Activated CD4-positive, alpha-beta T cell treated with anti-CD3 and anti-CD28 coated beads, Interleukin-2, Interleukin-4, amounts not matched to agents 100 ng/mL and 50 ng/mL, durations not matched to agents 16 hours and 8 hours (primary cell): ENCODE results near the gene DLGAP1.

Experiments
- DNase-seq: peaks from one replicate; pipeline ENCODE4 v3.0.0-alpha.2; 2020; ENCODE audit warnings: low spot score

Gene DLGAP1

DNA sequence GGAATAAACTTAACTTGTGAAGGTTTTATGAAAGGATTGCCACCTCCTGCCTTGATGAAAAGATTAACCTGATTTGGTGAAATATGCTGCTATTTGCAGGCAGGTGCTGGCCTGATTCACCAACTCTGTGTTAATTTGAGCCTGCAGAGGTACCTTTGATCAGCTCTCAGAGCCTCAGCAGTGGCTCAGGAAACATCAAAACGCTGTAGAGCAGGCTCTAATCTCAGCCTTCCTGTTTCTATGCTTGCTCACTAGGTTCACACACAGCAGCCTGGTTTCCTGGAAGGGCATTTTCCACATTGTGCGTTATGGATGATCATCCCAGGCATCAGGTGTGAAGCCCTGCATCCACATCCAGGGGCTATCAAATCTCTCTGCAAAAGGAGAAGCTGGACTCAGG is 988.2 kb downstream of the DLGAP1 start:
- DNase-seq: no peak

GRCh38 chr18:3466045-3466444 is 989.1 kb downstream of the DLGAP1 start:
- no peak for DNase-seq

- no peak for DNase-seq
Observed at GRCh38 chr18:3463051-3463450, 992.1 kb downstream of the DLGAP1 start.

DNA sequence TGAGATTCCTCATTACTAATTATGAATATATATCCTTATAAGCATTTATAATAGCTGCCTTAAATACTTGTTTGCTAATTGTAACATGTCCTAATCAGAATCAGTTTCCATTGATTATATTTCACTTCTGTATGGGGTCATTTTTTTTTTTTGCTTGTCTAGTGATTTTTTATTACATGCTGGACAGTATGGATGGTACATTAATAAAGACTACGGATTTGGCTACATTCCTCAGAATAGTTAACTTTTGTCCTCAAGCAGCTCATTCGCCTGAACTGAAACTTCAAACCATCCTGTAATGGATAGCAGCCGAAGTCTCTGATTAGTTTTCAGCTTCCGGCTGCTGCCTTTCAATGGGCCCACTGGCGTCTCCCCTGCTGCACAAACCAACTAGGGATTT is 993.4 kb downstream of the DLGAP1 start:
- no peak for DNase-seq

DNA sequence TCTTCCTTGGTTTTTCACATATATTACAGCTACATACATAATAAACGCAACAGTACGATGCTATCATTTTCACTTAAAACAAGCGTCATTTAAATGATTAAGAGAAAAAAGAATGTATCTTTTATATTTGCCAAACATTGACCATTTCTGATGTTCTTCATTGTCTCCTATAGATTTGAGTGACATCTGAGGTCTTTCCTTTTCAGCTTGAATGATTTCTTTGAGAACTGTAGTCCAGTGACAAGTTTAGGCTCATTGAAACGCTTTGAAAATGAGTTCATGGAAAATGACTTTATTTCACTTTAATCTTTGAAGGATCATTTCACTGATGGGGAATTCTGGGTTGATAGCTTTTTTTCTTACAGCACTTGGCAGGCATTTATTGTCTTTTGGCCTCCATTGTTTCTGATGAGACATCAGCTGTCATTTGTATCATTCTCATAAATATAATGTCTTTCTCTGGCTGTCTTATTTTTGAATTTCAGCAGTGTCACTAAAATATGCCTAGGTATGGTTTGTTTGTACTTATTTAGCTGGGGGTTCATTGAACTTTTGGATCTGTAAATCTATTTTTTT is 994.2 kb downstream of the DLGAP1 start:
- DNase-seq: no peak

DNA sequence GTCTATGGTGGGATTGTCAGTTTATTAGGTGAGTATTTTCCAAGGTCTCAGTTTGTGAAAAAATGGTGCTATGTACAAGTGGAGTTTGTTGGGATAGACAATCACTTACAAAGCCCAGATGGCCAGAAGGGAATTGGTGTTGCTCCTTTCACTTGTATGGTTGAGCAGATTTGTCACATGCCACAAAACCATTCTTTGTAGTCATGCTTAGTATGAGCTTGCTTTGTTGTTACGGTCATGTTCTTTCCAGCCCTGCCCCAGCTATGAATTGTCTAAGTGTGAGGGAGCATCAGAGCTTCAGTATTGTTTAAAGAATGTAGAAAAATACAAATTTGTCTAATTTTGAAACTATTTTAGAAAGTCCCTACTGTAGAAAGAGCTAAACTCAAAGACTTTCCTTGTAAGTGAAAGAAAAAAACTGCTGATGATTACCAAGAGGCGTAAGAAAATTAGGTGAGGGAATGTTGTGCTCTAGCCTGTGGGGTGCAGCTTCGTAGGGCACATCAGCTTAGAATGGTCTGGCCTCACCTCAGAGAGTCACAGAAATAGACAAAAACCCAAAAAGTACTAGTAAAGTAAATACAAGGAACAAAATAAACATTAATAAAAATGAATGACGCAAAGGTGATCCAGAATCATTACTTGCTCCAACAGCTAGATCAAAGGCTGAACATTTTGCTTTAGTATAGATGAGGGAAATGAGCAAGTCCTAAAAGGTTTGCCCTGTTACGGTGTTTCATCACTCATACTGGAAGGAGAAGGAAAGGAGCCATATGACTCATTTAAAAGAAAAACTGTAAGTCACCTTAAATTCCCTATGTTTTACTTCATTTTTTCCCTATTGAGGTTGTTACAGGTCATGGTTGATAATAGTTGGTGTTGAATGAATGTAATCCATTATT is 995.9 kb downstream of the DLGAP1 start:
- DNase-seq: no peak

DNA sequence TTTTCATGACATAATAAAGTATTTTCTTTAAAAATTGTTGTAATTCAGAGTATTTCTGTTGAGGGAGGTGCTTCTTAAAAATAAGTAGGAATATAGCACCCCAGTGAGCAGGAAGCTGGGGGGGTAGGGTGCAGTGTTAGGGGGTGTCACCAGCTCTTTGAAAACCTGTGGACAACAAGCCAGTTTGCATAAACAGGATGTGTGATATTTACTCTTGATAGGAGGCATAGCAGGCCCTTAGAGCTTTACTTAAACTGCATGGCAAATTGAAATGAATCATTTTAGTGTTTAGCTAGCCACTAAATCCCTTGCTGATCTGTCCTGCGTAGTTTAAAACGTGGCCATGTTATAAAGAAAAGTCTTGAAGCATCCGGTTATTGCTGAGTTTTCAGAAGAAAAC is 996.7 kb downstream of the DLGAP1 start:
- DNase-seq: no peak

- DNase-seq: no peak
Observed at GRCh38 chr18:3457261-3457724, 997.8 kb downstream of the DLGAP1 start.

- no peak for DNase-seq
Observed at GRCh38 chr18:3456686-3457069, 998.4 kb downstream of the DLGAP1 start.

DNA sequence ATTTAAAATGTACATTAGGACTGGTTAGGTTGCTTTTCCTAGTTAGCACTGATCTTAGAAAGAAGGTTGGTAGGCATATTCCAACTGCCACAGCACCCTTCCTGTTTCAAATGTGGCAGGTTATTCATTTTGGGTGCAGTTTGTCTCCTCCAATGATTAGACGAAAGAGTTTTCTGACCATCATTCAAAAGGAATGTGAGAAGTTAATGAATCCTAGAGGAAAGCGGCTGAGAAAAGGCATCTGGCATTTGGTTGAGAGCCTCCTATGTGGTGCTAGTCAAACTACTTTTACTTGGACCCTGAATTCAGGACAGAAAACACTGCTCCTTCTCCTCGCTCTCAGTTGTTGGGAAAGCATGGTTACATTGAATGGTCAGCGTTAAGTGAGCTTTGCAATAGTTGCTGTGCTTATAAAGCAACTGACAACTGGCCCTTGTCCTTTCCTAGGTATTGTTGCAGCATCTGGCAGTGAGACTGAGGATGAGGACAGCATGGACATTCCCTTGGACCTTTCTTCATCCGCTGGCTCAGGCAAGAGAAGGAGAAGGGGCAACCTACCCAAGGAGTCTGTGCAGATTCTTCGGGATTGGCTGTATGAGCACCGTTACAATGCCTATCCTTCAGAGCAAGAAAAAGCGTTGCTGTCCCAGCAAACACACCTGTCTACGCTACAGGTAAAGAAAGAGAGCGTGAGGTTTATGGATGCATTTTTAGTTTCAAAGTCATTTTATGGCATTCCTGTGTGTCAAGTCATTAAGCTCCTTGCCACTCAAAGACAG is 999.0 kb downstream of the DLGAP1 start:
- DNase-seq: no peak

GRCh38 chr18:3455090-3455635 is 999.9 kb downstream of the DLGAP1 start:
- no peak for DNase-seq

GRCh38 chr18:3454365-3455089 is 1000.6 kb downstream of the DLGAP1 start:
- no peak for DNase-seq

DNA sequence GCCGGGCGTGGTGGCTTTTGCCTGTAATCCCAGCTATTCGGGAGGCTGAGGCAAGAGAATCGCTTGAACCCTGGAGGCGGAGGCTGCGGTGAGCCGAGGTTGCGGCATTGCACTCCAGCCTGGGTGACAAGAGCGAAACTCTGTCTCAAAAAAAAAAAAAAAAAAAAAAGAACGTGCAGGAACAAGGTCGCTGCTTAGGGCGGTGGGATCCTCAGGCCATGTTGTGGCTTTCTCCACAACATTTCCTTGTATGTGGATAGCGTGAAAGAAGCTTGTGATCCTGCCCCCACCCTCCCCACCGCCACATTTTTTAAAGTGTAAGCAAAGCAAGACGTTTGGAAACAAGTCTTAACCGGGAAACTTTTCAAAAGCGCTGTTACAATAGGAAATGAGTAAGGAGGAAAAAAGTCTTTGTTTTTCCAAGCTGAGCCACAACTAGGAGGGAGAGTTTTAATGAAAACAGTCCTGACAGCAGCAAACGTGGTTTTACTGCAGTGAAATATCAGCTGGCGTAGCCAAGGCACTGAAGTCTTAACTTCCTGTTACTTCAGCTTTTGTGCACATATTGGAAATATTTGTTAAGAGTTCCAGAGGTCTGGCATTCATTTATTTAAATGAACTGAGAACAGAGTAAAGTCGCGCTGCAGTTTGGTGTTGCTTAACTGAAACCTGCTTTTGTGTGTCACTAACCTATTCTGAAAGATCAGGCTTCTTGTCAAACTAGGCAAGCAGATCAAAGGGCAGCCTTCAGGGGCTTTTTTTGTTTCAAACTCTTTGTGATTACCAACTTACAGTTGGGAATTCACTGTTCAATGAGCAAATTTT is 1001.4 kb downstream of the DLGAP1 start:
- DNase-seq: peak; percentile 52

GRCh38 chr18:3452750-3453539 is 1002.2 kb downstream of the DLGAP1 start:
- DNase-seq: no peak

DNA sequence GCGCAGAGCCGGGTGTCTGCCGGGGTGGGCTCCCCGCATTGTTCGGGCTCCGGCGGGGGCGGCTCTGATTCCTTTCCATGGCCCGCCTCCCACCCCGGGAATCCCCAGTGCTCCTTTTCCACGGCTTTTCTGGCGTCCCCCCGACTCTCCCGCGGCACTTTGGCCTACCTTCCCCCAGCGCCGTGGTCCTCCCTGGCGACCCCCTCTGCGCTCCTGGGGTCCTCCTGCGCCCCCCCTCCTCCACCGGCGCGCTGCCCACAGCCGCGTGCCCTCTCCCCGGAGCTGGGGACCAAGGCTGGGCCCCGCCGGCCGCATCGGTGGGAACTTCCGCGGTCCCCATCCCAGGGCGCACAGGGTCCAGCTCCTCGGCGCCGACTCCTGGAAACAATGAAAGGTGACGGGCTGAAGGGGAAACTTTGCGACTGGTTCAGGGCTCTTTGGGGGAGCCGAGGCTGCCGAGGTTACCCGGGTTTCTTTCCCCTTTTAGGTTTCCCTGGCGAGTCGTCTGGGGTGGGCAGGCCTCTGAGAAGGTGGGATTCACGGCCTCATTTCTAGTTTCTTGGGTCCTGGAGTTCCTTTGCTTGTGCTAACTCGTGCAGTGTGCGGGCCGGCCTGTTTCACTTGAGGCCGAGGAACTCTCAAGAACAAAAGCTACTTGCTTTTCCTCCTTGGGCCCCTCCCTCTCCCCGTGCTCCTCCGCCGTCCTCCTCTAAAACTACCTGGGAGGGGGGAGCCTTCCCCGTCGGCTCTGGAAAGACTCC is 1002.9 kb downstream of the DLGAP1 start:
- DNase-seq: no peak

GRCh38 chr18:3451183-3451988 is 1003.7 kb downstream of the DLGAP1 start:
- DNase-seq: peak; percentile 74

DNA sequence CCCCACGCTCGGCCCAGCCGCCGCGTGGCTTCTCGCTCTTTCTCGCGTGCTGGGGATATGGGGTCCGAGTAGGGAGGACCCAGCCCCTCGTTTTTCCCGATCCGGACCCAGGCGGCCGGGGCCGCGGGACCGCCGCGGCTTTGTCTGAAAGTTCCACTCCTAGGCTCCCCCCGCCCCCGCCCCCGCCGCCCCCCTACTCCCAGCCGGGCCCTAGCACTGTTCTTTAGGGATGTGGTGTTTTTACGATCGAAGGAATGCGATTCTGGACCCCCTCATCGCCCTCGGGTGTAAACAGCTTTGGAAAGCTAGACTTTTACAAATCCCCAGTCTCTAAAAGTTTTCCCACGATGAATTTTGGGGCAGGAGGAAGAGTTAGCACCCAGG is 1004.3 kb downstream of the DLGAP1 start:
- no peak for DNase-seq

DNA sequence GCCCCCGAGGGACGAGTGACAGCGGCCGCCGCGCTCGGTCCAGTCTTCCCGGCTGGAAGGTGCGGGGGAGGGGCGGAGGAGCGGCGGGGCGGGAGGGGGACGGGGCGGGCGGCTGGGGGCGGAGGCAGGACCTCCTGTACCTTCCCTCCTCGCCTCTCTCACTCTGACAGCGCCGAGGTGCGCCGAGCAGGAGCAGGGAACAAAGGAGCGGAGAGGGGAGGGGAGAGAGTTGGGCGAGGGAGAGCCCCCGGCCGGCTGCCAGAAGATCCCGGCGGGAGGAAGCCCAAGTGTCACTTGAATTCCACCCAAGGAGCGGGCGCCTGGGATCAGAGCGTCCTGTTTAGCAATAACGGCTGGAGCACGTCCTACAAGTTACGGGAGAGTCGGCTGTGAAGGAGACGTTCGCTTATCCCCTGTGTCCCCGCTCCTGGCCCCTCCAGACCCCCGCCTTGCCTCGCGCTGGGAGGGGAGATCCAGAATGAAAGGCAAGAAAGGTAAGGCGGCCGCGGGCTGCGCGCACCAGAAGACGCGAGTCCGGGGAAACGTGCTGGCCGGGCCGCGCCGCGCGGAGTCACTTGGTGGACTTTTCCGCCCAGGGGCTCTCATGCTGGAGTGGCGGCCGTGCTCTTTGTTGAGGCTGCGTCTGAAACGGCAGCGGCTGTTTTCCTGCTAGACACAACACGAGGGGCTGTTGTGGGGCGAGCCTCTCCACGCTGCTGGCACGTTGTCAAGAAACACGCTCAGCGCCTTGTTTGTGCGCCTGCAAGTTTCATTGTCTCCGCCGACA is 1004.9 kb downstream of the DLGAP1 start, which contains the start of gene TGIF1:
Gene TGIF1 (plus strand): TSS at position 161 of the 787 bp plus-strand sequence. CDS start 318 bp downstream, at position 479.
- DNase-seq: no peak
